Left renal pelvis (tissue), 4 donors: ENCODE results near the gene EPHA8. TPM values are rescaled to one million over a fixed set of nuclear protein-coding genes. Genes with fewer than 3 reads are reported as not detected.

ENCODE experiments used
- DNase-seq, 4 donors: peaks; one replicate each; pipeline ENCODE4 v3.0.0-alpha.2; 2013; ENCODE audit warnings: low read depth in 4 of 4, low spot score in 3 of 4
- polyA plus RNA-seq, 4 donors: library from polyadenylated mRNA; unstranded; fragments of 120-200 nt; gene quantifications; one replicate each; pipeline ENCODE4 v1.2.1, GENCODE V29; 2013; ENCODE audit not compliant: insufficient read length in 4 of 4

EPHA8 gene
- polyA plus RNA-seq, 4 donors, result 1.2 to 2.0 (median 1.6) TPM; not detected in 1

- no peak for DNase-seq
Observed at GRCh38 chr1:22535399-22535798, 27.9 kb upstream of the EPHA8 start.

DNA sequence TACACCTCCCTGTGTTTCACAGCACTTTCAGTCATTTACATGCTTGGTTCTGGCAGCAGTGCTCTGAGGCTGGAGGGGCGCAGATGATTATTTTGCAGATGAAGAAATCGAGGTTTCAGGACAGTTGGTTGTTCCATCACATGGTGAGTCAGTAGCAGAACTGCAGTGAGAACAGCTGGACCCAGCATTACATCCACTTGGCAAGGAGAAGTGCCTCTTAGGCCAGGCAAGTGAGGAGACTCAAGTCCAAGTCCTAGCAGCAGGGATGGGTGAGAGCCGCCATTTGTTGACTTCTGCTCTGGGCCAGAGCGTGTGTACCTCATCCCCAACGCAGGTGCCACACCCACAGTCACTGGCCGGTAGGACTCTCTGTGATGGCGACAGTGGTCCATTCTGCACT, 26.8 kb upstream of the EPHA8 start:
- no peak for DNase-seq

- no peak for DNase-seq
Observed at GRCh38 chr1:22537441-22538139, 25.7 kb upstream of the EPHA8 start.

GRCh38 chr1:22539510-22540118, 23.7 kb upstream of the EPHA8 start:
- no peak for DNase-seq

- no peak for DNase-seq
Observed at GRCh38 chr1:22540337-22540736, 23.0 kb upstream of the EPHA8 start.

GRCh38 chr1:22542886-22543285, 20.4 kb upstream of the EPHA8 start:
- DNase-seq, result no peak

- no peak for DNase-seq
Observed at GRCh38 chr1:22543679-22544078, 19.6 kb upstream of the EPHA8 start.

GRCh38 chr1:22544606-22545005, 18.7 kb upstream of the EPHA8 start:
- no peak for DNase-seq

GRCh38 chr1:22545141-22545540, 18.1 kb upstream of the EPHA8 start:
- no peak for DNase-seq

GRCh38 chr1:22547186-22547817, 16.0 kb upstream of the EPHA8 start:
- no peak for DNase-seq

- DNase-seq, result no peak
Observed at GRCh38 chr1:22547818-22548462, 15.3 kb upstream of the EPHA8 start.

DNA sequence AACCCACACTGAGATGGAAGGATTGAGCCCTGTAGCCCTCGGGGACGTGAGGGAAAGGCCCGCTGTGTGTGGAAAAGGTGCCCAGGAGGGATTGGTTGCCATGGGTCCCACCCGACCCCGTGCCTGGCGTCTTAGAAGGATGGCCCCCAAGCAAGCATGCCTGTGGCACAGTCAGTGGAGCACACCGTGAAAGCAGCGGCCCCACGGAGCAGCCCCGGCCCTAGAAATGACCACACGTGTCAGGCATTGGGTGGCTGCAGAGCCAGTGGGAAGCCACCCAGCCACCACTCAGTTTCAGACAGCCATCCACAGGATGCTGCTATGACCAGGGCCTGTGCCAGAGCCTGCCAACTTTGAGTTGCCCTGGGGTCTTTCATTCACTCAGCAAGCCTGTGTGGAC, 13.3 kb upstream of the EPHA8 start:
- no peak for DNase-seq

GRCh38 chr1:22551591-22551990, 11.7 kb upstream of the EPHA8 start:
- no peak for DNase-seq

GRCh38 chr1:22552021-22552420, 11.3 kb upstream of the EPHA8 start:
- DNase-seq, result no peak

DNA sequence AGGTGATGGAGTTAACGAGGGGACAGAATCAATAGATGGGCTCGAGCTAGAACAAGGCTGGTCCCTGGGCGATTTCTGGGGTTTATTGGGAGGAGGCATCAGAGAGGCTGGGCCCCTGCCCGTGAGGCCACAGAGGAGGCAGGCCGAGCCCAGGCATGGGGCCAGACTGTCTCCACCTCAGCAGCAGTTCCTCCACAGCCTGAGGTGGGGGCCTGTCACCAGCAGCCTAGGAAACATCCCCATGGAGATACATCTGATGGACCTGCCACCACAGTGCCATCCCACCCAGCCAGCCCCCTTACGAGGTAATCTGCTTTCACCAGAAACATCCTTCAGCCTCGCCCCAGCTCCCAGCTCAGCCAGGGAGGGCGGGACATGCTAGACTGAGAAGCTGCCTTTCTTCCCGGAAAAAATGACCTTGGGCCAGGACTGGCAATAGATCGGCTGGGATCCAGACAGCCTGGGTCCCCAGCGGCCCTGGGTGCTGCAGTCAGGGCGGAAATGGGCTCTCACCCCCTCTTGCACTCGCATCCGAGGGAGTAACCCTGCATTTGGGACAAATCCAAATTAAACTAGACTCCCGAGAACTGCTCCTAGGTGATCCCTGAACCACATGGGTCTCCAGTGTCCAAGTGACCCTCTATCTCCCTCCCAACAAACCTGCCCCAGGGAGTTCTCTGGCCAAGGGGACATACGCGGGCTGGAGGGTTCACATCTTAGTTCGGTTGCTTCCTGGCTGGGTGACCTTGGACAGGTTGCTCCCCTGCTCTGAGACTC, 10.0 kb upstream of the EPHA8 start:
- DNase-seq, result no peak

DNA sequence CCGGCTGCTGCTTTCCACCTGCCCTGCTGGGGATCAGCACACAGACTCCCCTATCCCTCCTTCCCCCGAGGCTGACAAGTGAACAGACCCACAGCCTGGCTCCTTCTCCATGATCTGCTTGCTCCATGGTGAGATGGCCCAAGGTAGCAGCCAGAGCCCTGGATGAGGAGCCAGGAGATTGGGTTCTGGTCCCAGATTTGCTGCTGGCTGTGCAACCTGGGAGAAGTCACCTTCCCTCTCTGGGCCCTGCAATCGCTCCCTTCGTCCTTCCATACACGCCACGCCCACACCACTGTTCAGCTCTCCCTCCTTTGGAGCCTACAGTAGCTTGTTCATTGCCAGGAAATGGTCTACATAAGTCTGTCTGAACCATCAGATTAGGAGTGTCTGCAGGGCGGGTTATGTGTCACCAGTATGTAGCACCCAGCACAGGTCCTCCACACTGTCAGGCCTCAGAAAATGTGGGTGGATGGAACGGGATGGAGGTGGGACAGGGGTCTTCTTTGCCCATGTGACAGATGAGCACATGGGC, 9.2 kb upstream of the EPHA8 start:
- no peak for DNase-seq

DNA sequence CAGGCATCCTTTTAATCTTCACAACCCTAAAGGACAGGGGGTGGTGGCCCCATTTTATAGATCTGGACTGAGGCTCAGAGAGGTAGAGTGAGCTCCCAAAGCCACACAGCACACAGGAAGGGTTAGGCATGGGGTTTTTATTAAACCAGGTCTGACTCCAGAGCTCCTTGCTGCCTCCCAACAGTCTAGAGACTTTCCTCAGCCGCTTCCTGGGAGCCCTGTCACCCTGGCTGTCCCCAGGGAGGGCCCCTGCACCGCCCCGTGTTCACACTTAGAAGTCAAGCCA, 8.0 kb upstream of the EPHA8 start:
- DNase-seq, result no peak

GRCh38 chr1:22556391-22557104, 6.7 kb upstream of the EPHA8 start:
- no peak for DNase-seq

- no peak for DNase-seq
Observed at GRCh38 chr1:22557341-22557950, 5.8 kb upstream of the EPHA8 start.
